T-helper 2 cell treated with Interferon-gamma antibody and Interleukin-4, amounts not matched to agents 5 μg/mL and 100 μg/mL, for 36 hours (primary cell): Measurements from ENCODE around the gene DCTN2.
"Not testable (repeated sequence)": the region's sequence is repeated elsewhere in the genome, so short reads cannot be mapped to it uniquely, and the experiment has no call there.

Experiments
- DNase-seq: peaks from one replicate; pipeline ENCODE4 v3.0.0; 2021; ENCODE audit warnings: low spot score
- H3K27ac Mint-ChIP-seq: one replicate; pipeline ENCODE4 v1.8.0; 2021; ENCODE audit warnings: mild to moderate bottlenecking, mixed read lengths
- H3K27me3 Mint-ChIP-seq: one replicate; pipeline ENCODE4 v1.8.0; 2021; ENCODE audit warnings: low read depth, mixed read lengths
- H3K36me3 Mint-ChIP-seq: one replicate; pipeline ENCODE4 v1.8.0; 2021; ENCODE audit warnings: low read depth, mixed read lengths
- H3K4me1 Mint-ChIP-seq: one replicate; pipeline ENCODE4 v1.8.0; 2021; ENCODE audit warnings: low read depth, mixed read lengths
- H3K4me3 Mint-ChIP-seq: one replicate; pipeline ENCODE4 v1.8.0; 2022; ENCODE audit warnings: mild to moderate bottlenecking, moderate library complexity, mixed read lengths
- H3K9me3 Mint-ChIP-seq: one replicate; pipeline ENCODE4 v1.8.0; 2021; ENCODE audit warnings: mixed read lengths

Gene DCTN2

GRCh38 chr12:57568838-57569237, 21.8 kb upstream of the DCTN2 start:
- Mint-ChIP-seq H3K27ac (no peak overlapping the region), H3K27me3 (peaks cover 2% of the 10 kb centered on the region), H3K4me3 (no peak overlapping the region), H3K4me1 (no peaks in the 10 kb centered on the region), H3K9me3 (no peaks in the 10 kb centered on the region), H3K36me3 (no peaks in the 10 kb centered on the region)
- DNase-seq = no peak

GRCh38 chr12:57564178-57564740, 17.3 kb upstream of the DCTN2 start:
- DNase-seq = no peak
- Mint-ChIP-seq H3K36me3 (no peaks in the 10 kb centered on the region), H3K27ac (no peak overlapping the region), H3K4me3 (no peak overlapping the region), H3K9me3 (no peaks in the 10 kb centered on the region), H3K27me3 (peaks cover 5% of the 10 kb centered on the region), H3K4me1 (peaks cover 2% of the 10 kb centered on the region)

GRCh38 chr12:57563358-57563757, 16.4 kb upstream of the DCTN2 start:
- Mint-ChIP-seq H3K36me3 (no peaks in the 10 kb centered on the region), H3K9me3 (no peaks in the 10 kb centered on the region), H3K4me1 (peaks cover 2% of the 10 kb centered on the region), H3K27ac (no peak overlapping the region), H3K27me3 (peaks cover 5% of the 10 kb centered on the region), H3K4me3 (no peak overlapping the region)
- no peak for DNase-seq

- H3K4me3 Mint-ChIP-seq, H3K27me3 Mint-ChIP-seq, DNase-seq, H3K4me1 Mint-ChIP-seq, H3K36me3 Mint-ChIP-seq, H3K27ac Mint-ChIP-seq, H3K9me3 Mint-ChIP-seq: not testable (repeated sequence)
Observed at GRCh38 chr12:57561117-57561516, 14.1 kb upstream of the DCTN2 start.

- no peak for DNase-seq
- H3K27ac Mint-ChIP-seq = no peak overlapping the region
- peaks cover 5% of the 10 kb centered on the region for H3K27me3 Mint-ChIP-seq
- no peaks in the 10 kb centered on the region for H3K9me3 Mint-ChIP-seq
- no peaks in the 10 kb centered on the region for H3K36me3 Mint-ChIP-seq
- H3K4me1 Mint-ChIP-seq = peaks cover 2% of the 10 kb centered on the region
- no peak overlapping the region for H3K4me3 Mint-ChIP-seq
Observed at GRCh38 chr12:57560516-57560915, 13.5 kb upstream of the DCTN2 start.

- no peaks in the 10 kb centered on the region for H3K36me3 Mint-ChIP-seq
- H3K4me1 Mint-ChIP-seq = peaks cover 2% of the 10 kb centered on the region
- H3K4me3 Mint-ChIP-seq = no peak overlapping the region
- DNase-seq = no peak
- no peak overlapping the region for H3K27ac Mint-ChIP-seq
- H3K27me3 Mint-ChIP-seq = peaks cover 3% of the 10 kb centered on the region
- H3K9me3 Mint-ChIP-seq = no peaks in the 10 kb centered on the region
Observed at GRCh38 chr12:57558864-57559263, 11.9 kb upstream of the DCTN2 start.

GRCh38 chr12:57554897-57555296, 7.9 kb upstream of the DCTN2 start:
- Mint-ChIP-seq H3K4me3 (no peak overlapping the region), H3K36me3 (no peaks in the 10 kb centered on the region), H3K27ac (no peak overlapping the region), H3K27me3 (peaks cover 3% of the 10 kb centered on the region), H3K9me3 (no peaks in the 10 kb centered on the region), H3K4me1 (peaks cover 14% of the 10 kb centered on the region)
- no peak for DNase-seq

- no peak for DNase-seq
- Mint-ChIP-seq H3K36me3 (no peaks in the 10 kb centered on the region), H3K27ac (no peak overlapping the region), H3K27me3 (peaks cover 3% of the 10 kb centered on the region), H3K9me3 (no peaks in the 10 kb centered on the region), H3K4me3 (no peak overlapping the region), H3K4me1 (peaks cover 13% of the 10 kb centered on the region)
Observed at GRCh38 chr12:57554453-57554852, 7.5 kb upstream of the DCTN2 start.

- DNase-seq = no peak
- Mint-ChIP-seq H3K9me3 (no peaks in the 10 kb centered on the region), H3K27me3 (peaks cover 8% of the 10 kb centered on the region), H3K4me3 (no peak overlapping the region), H3K4me1 (peaks cover 17% of the 10 kb centered on the region), H3K27ac (no peak overlapping the region), H3K36me3 (no peaks in the 10 kb centered on the region)
Observed at GRCh38 chr12:57553343-57554202, 6.6 kb upstream of the DCTN2 start.

GRCh38 chr12:57552835-57553313, 5.9 kb upstream of the DCTN2 start:
- H3K4me3 Mint-ChIP-seq = no peak overlapping the region
- no peak overlapping the region for H3K27ac Mint-ChIP-seq
- no peak for DNase-seq
- no peaks in the 10 kb centered on the region for H3K36me3 Mint-ChIP-seq
- peaks cover 11% of the 10 kb centered on the region for H3K27me3 Mint-ChIP-seq
- H3K4me1 Mint-ChIP-seq = peaks cover 17% of the 10 kb centered on the region
- H3K9me3 Mint-ChIP-seq = no peaks in the 10 kb centered on the region

GRCh38 chr12:57552306-57552651, 5.3 kb upstream of the DCTN2 start:
- H3K36me3 Mint-ChIP-seq = no peaks in the 10 kb centered on the region
- no peaks in the 10 kb centered on the region for H3K9me3 Mint-ChIP-seq
- peaks cover 21% of the 10 kb centered on the region for H3K4me1 Mint-ChIP-seq
- peaks cover 11% of the 10 kb centered on the region for H3K27me3 Mint-ChIP-seq
- no peak for DNase-seq
- no peak overlapping the region for H3K27ac Mint-ChIP-seq
- no peak overlapping the region for H3K4me3 Mint-ChIP-seq

- no peak overlapping the region for H3K27ac Mint-ChIP-seq
- peak overlapping the region; percentile 79 for H3K4me3 Mint-ChIP-seq
- no peaks in the 10 kb centered on the region for H3K36me3 Mint-ChIP-seq
- no peak for DNase-seq
- peaks cover 11% of the 10 kb centered on the region for H3K27me3 Mint-ChIP-seq
- no peaks in the 10 kb centered on the region for H3K9me3 Mint-ChIP-seq
- H3K4me1 Mint-ChIP-seq = peaks cover 24% of the 10 kb centered on the region
Observed at GRCh38 chr12:57551637-57552305, 4.8 kb upstream of the DCTN2 start.

- H3K36me3 Mint-ChIP-seq = peaks cover 4% of the 10 kb centered on the region
- no peaks in the 10 kb centered on the region for H3K9me3 Mint-ChIP-seq
- peak overlapping the region; percentile 79 for H3K4me3 Mint-ChIP-seq
- no peak overlapping the region for H3K27ac Mint-ChIP-seq
- no peak for DNase-seq
- H3K27me3 Mint-ChIP-seq = peaks cover 11% of the 10 kb centered on the region
- peaks cover 28% of the 10 kb centered on the region for H3K4me1 Mint-ChIP-seq
Observed at GRCh38 chr12:57550641-57551549, 3.9 kb upstream of the DCTN2 start.
